HepG2 (cell line): ENCODE results near the gene CLRN3. TPM values are rescaled to one million over a fixed set of nuclear protein-coding genes. Genes with fewer than 3 reads are reported as not detected.

Source experiments
- CAMTA2 ChIP-seq: sonication (generic); formaldehyde crosslinking; IDR thresholded peaks from 2 replicates; pipeline ENCODE4 v1.4.0; 2020; ENCODE audit warnings: mild to moderate bottlenecking, missing genetic modification reagents, borderline replicate concordance
- CEBPG ChIP-seq: IDR thresholded peaks from 2 replicates; pipeline ENCODE4 v1.6.1; 2016
- FOXP1 ChIP-seq, 2 experiments: fragments of 450-650 bp in 1 of 2; IDR thresholded peaks; 2 replicates each; pipeline ENCODE4 v1.6.1; 2017 to 2018; ENCODE audit warnings: antibody characterized with exemption in 1 of 2
- NCOA2 ChIP-seq: sonication (generic); formaldehyde crosslinking; IDR thresholded peaks from 2 replicates; pipeline ENCODE4 v1.8.0; 2022; ENCODE audit warnings: inconsistent platforms
- SP4 ChIP-seq: sonication (generic); formaldehyde crosslinking; IDR thresholded peaks from 2 replicates; pipeline ENCODE4 v1.8.1; 2023; ENCODE audit warnings: mild to moderate bottlenecking, missing genetic modification reagents
- SRSF4 ChIP-seq: fragments of 200-400 bp; formaldehyde crosslinking; IDR thresholded peaks from one replicate; pipeline ENCODE4 v1.6.1; 2018; ENCODE audit warnings: mild to moderate bottlenecking, low read depth, low read length, moderate library complexity; ENCODE audit not compliant: poor library complexity, severe bottlenecking
- ZFP62 ChIP-seq: sonication (generic); formaldehyde crosslinking; IDR thresholded peaks from 2 replicates; pipeline ENCODE4 v1.4.0; 2020; ENCODE audit warnings: missing genetic modification reagents
- ZFX ChIP-seq: sonication (generic); formaldehyde crosslinking; IDR thresholded peaks from 2 replicates; pipeline ENCODE4 v1.4.0; 2020; ENCODE audit warnings: mild to moderate bottlenecking, low read depth, missing genetic modification reagents, moderate library complexity
- ZNF446 ChIP-seq: sonication (generic); formaldehyde crosslinking; IDR thresholded peaks from 2 replicates; pipeline ENCODE4 v1.5.0; 2020; ENCODE audit warnings: mild to moderate bottlenecking, missing genetic modification reagents
- ZSCAN25 ChIP-seq: sonication (generic); formaldehyde crosslinking; IDR thresholded peaks from 2 replicates; pipeline ENCODE4 v1.8.0; 2022; ENCODE audit warnings: mild to moderate bottlenecking, missing genetic modification reagents
- ZZZ3 ChIP-seq: sonication (generic); formaldehyde crosslinking; IDR thresholded peaks from 2 replicates; pipeline ENCODE4 v1.4.0; 2020; ENCODE audit warnings: missing genetic modification reagents, mild to moderate bottlenecking, borderline replicate concordance
- polyA plus RNA-seq, 8 experiments: library from polyadenylated mRNA; depleted of rRNA in 3 of 8; stranded (reverse) in 7 of 8; unstranded in 1 of 8; fragments of >200 nt; fragmentation: Illumina TruSeq in 4 of 8; extraction: Trizol in 4 of 8; gene quantifications; 2 replicates each; pipeline versions ENCODE4 v1.2.1 to v1.2.3, GENCODE V29; 2011 to 2016; ENCODE audit warnings: low read depth in 4 of 8, missing spikeins in 1 of 8, mixed read lengths in 1 of 8; ENCODE audit not compliant: insufficient read depth in 1 of 8
- total RNA-seq, 5 experiments: library from RNA; depleted of rRNA; stranded (reverse); fragments of >200 nt; fragmentation: Illumina TruSeq; extraction: Trizol; gene quantifications; 2 replicates each; pipeline ENCODE4 v1.2.3, GENCODE V29; 2016; ENCODE audit warnings: low read depth in 1 of 5
- TF ChIP-seq, protein P1 (sequence below): sonication (generic); formaldehyde crosslinking; IDR thresholded peaks from 2 replicates; pipeline ENCODE4 v1.4.0; 2020; ENCODE audit warnings: missing genetic modification reagents, borderline replicate concordance
- TF ChIP-seq, protein P2 (sequence below): sonication (generic); formaldehyde crosslinking; IDR thresholded peaks from 2 replicates; pipeline ENCODE4 v1.5.1; 2020; ENCODE audit warnings: mild to moderate bottlenecking, missing genetic modification reagents, moderate library complexity
- TF ChIP-seq, protein P3 (sequence below): sonication (generic); formaldehyde crosslinking; IDR thresholded peaks from 2 replicates; pipeline ENCODE4 v1.5.0; 2020; ENCODE audit warnings: mild to moderate bottlenecking, missing genetic modification reagents
- TF ChIP-seq, protein P4 (sequence below): sonication (generic); IDR thresholded peaks from 2 replicates; pipeline ENCODE4 v1.6.1; 2016; ENCODE audit warnings: low read depth, borderline replicate concordance
- TF ChIP-seq, protein P5 (sequence below): sonication (generic); formaldehyde crosslinking; IDR thresholded peaks from 2 replicates; pipeline ENCODE4 v1.8.1; 2023; ENCODE audit warnings: mild to moderate bottlenecking, missing genetic modification reagents
- TF ChIP-seq, protein P6 (sequence below): sonication (generic); formaldehyde crosslinking; IDR thresholded peaks from 2 replicates; pipeline ENCODE4 v1.4.0; 2020; ENCODE audit warnings: mild to moderate bottlenecking, low read depth, missing genetic modification reagents

Gene CLRN3
- total and polyA plus RNA-seq, 2 of the 13 experiments (the other 11 are each of a cell fraction or from before 2014, with no cell fraction given) = not detected

DNA sequence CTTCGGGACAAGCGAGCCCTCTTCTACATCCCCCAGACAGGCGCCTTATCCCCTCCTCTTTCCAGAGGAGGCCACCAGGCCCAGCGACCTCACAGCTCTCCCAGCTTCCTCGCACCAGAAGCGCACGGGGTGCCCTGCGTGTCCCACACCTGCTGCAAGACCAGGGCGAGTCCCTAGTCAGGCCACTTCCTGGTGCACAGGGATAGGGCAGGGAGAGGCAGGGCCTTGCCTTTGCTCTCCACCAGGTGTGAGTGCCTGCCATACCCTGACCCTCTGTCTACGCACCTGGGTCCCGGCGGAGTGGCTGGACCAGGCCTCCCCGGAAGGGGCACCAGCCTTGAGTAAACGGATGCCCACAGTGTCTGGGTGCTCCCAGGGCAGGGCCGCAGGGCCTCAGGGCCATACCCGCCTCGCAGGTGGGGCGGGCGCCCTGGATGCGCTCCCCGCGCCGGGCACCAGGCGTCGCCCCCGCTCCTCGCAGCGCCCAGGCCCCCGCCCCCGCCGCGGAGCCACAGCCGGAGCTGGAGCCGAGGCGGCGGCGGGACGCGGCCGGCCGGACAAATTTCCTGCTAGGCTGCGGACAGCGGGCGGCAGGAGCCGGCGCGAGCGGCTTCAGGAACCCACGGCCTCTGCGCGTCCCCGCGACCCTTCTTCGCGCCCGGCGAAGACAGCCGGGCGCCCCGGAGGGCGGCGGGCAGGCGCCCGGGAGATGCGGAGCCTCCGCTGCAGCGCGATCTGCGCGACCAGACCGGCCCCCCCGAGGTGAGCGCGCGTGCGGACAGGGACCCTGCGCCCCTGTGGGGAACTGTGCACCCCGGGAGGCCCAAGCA lies 14.0 kb upstream of the CLRN3 start, which contains the start of gene PTPRE (continued):
- TF ChIP-seq, protein P1, sequence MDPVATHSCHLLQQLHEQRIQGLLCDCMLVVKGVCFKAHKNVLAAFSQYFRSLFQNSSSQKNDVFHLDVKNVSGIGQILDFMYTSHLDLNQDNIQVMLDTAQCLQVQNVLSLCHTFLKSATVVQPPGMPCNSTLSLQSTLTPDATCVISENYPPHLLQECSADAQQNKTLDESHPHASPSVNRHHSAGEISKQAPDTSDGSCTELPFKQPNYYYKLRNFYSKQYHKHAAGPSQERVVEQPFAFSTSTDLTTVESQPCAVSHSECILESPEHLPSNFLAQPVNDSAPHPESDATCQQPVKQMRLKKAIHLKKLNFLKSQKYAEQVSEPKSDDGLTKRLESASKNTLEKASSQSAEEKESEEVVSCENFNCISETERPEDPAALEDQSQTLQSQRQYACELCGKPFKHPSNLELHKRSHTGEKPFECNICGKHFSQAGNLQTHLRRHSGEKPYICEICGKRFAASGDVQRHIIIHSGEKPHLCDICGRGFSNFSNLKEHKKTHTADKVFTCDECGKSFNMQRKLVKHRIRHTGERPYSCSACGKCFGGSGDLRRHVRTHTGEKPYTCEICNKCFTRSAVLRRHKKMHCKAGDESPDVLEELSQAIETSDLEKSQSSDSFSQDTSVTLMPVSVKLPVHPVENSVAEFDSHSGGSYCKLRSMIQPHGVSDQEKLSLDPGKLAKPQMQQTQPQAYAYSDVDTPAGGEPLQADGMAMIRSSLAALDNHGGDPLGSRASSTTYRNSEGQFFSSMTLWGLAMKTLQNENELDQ (CRISPR knock-in tag) = no peak
- TF ChIP-seq, protein P2, sequence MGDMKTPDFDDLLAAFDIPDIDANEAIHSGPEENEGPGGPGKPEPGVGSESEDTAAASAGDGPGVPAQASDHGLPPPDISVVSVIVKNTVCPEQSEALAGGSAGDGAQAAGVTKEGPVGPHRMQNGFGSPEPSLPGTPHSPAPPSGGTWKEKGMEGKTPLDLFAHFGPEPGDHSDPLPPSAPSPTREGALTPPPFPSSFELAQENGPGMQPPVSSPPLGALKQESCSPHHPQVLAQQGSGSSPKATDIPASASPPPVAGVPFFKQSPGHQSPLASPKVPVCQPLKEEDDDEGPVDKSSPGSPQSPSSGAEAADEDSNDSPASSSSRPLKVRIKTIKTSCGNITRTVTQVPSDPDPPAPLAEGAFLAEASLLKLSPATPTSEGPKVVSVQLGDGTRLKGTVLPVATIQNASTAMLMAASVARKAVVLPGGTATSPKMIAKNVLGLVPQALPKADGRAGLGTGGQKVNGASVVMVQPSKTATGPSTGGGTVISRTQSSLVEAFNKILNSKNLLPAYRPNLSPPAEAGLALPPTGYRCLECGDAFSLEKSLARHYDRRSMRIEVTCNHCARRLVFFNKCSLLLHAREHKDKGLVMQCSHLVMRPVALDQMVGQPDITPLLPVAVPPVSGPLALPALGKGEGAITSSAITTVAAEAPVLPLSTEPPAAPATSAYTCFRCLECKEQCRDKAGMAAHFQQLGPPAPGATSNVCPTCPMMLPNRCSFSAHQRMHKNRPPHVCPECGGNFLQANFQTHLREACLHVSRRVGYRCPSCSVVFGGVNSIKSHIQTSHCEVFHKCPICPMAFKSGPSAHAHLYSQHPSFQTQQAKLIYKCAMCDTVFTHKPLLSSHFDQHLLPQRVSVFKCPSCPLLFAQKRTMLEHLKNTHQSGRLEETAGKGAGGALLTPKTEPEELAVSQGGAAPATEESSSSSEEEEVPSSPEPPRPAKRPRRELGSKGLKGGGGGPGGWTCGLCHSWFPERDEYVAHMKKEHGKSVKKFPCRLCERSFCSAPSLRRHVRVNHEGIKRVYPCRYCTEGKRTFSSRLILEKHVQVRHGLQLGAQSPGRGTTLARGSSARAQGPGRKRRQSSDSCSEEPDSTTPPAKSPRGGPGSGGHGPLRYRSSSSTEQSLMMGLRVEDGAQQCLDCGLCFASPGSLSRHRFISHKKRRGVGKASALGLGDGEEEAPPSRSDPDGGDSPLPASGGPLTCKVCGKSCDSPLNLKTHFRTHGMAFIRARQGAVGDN = 0 out of 2 replicates have a peak, but pooled peaks have one; percentile 18
- TF ChIP-seq, protein P3, sequence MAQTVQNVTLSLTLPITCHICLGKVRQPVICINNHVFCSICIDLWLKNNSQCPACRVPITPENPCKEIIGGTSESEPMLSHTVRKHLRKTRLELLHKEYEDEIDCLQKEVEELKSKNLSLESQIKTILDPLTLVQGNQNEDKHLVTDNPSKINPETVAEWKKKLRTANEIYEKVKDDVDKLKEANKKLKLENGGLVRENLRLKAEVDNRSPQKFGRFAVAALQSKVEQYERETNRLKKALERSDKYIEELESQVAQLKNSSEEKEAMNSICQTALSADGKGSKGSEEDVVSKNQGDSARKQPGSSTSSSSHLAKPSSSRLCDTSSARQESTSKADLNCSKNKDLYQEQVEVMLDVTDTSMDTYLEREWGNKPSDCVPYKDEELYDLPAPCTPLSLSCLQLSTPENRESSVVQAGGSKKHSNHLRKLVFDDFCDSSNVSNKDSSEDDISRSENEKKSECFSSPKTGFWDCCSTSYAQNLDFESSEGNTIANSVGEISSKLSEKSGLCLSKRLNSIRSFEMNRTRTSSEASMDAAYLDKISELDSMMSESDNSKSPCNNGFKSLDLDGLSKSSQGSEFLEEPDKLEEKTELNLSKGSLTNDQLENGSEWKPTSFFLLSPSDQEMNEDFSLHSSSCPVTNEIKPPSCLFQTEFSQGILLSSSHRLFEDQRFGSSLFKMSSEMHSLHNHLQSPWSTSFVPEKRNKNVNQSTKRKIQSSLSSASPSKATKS (CRISPR knock-in tag) = no peak
- TF ChIP-seq NCOA2 (CRISPR knock-in tag) (no peak), ZSCAN25 (CRISPR knock-in tag) (no peak), FOXP1 (IDR thresholded peaks at IDR 0.05) (no peak), FOXP1 (CRISPR knock-in tag; IDR thresholded peaks at IDR 0.05) (no peak), ZFX (CRISPR knock-in tag) (peak; percentile 17; the same call in 1 of the 2 replicates), CEBPG (no peak), ZFP62 (CRISPR knock-in tag) (no peak), CAMTA2 (CRISPR knock-in tag) (no peak), ZZZ3 (CRISPR knock-in tag) (no peak), SP4 (CRISPR knock-in tag) (0 out of 2 replicates have a peak, but pooled peaks have one; percentile 35), ZNF446 (CRISPR knock-in tag) (no peak), SRSF4 (no peak)
- TF ChIP-seq, protein P4, sequence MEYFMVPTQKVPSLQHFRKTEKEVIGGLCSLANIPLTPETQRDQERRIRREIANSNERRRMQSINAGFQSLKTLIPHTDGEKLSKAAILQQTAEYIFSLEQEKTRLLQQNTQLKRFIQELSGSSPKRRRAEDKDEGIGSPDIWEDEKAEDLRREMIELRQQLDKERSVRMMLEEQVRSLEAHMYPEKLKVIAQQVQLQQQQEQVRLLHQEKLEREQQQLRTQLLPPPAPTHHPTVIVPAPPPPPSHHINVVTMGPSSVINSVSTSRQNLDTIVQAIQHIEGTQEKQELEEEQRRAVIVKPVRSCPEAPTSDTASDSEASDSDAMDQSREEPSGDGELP = no peak
- TF ChIP-seq, protein P5, sequence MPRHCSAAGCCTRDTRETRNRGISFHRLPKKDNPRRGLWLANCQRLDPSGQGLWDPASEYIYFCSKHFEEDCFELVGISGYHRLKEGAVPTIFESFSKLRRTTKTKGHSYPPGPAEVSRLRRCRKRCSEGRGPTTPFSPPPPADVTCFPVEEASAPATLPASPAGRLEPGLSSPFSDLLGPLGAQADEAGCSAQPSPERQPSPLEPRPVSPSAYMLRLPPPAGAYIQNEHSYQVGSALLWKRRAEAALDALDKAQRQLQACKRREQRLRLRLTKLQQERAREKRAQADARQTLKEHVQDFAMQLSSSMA (CRISPR knock-in tag) = no peak
- TF ChIP-seq, protein P6, sequence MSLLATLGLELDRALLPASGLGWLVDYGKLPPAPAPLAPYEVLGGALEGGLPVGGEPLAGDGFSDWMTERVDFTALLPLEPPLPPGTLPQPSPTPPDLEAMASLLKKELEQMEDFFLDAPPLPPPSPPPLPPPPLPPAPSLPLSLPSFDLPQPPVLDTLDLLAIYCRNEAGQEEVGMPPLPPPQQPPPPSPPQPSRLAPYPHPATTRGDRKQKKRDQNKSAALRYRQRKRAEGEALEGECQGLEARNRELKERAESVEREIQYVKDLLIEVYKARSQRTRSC (CRISPR knock-in tag) = no peak
